Right atrium auricular region (tissue), 2 donors: Measurements from ENCODE around the gene P4HTM. TPM values are rescaled to one million over a fixed set of nuclear protein-coding genes. Genes with fewer than 3 reads are reported as not detected.

Source experiments
- DNase-seq: peaks from one replicate; pipeline ENCODE4 v3.0.0-alpha.2; 2019; ENCODE audit warnings: low spot score
- H3K27ac ChIP-seq, 2 donors: fragments of 200-600 bp; sonication (generic); 1 replicate in 1 of 2; 2 replicates in 1 of 2; pipeline ENCODE4 v1.5.1; 2016 to 2019
- H3K27me3 ChIP-seq, 2 donors: fragments of 200-600 bp; sonication (generic); one replicate each; pipeline versions ENCODE4 v1.5.1 to v1.6.0; 2017 to 2019
- H3K36me3 ChIP-seq: fragments of 200-600 bp; sonication (generic); one replicate; pipeline ENCODE4 v1.5.1; 2016
- H3K4me1 ChIP-seq, 2 donors: fragments of 200-600 bp; sonication (generic); one replicate each; pipeline versions ENCODE4 v1.5.1 to v1.6.0; 2017 to 2019
- H3K4me3 ChIP-seq, 2 donors: fragments of 200-600 bp; sonication (generic); 1 replicate in 1 of 2; 2 replicates in 1 of 2; pipeline ENCODE4 v1.5.1; 2017 to 2019; ENCODE audit warnings: mild to moderate bottlenecking in 1 of 2, moderate library complexity in 1 of 2
- H3K9me3 ChIP-seq, 2 donors: fragments of 200-600 bp; sonication (generic); one replicate each; pipeline ENCODE4 v1.5.1; 2019
- CTCF ChIP-seq, 2 donors: fragments of 200-600 bp; sonication (generic); IDR thresholded peaks; one replicate each; pipeline ENCODE4 v1.5.1; 2019; ENCODE audit warnings: antibody characterized with exemption in 2 of 2
- microRNA counts, 2 donors: library from miRNA; unstranded; fragments of <30 nt; microRNA quantifications; one replicate each; lab custom pipeline; 2016 to 2017
- microRNA-seq, 2 donors: library from miRNA; unstranded; fragments of <30 nt; microRNA quantifications; one replicate each; pipeline ENCODE4, GENCODE V29; 2016 to 2017; ENCODE audit warnings: borderline number of aligned reads in 2 of 2, borderline replicate concordance in 1 of 2
- total RNA-seq, 2 donors: library from RNA; depleted of rRNA; stranded (reverse); fragments of >200 nt; gene quantifications; one replicate each; pipeline ENCODE4 v1.1.0, GENCODE V29; 2016

The P4HTM gene
- total RNA-seq, 2 donors from 2014 or later: 40.5 to 45.4 TPM

DNA sequence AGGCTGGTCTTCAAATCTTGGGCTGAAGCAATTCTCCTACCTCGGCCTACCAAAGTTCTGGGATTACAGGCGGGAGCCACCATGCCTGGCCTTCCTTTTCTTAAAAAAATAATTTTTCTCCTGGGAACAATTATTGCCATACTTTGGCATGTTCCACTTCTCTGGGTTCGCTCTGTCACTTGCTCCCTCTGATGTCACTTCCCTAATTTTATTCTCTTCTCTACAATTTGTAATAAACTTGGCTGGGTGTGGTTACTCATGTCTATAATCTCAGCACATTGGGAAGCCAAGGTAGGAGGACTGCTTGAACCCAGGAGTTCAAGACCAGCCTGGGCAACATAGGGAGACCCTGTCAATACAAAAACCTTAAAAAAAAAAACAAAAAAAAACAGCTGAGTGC lies 45.2 kb downstream of the P4HTM start:
- no peak for DNase-seq
- no peak overlapping the region for H3K4me3 ChIP-seq
- TF ChIP-seq CTCF (IDR thresholded peaks at IDR 0.05): no peak
- H3K27ac ChIP-seq: no peak overlapping the region
- peaks cover 76% of the 10 kb centered on the region for H3K36me3 ChIP-seq
- H3K27me3 ChIP-seq: no peaks in the 10 kb centered on the region
- H3K9me3 ChIP-seq: no peaks in the 10 kb centered on the region
- no peaks in the 10 kb centered on the region for H3K4me1 ChIP-seq

GRCh38 chr3:49053543-49053942 lies 63.5 kb downstream of the P4HTM start:
- H3K36me3 ChIP-seq: peaks cover 48% of the 10 kb centered on the region
- H3K4me3 ChIP-seq: no peak overlapping the region
- no peak overlapping the region for H3K27ac ChIP-seq
- no peaks in the 10 kb centered on the region for H3K27me3 ChIP-seq
- TF ChIP-seq CTCF (IDR thresholded peaks at IDR 0.05): no peak
- no peaks in the 10 kb centered on the region for H3K4me1 ChIP-seq
- DNase-seq: no peak
- H3K9me3 ChIP-seq: no peaks in the 10 kb centered on the region

GRCh38 chr3:49054344-49054862 lies 64.4 kb downstream of the P4HTM start:
- no peak for DNase-seq
- no peak overlapping the region for H3K4me3 ChIP-seq
- peaks cover 49% of the 10 kb centered on the region for H3K36me3 ChIP-seq
- H3K27me3 ChIP-seq: no peaks in the 10 kb centered on the region
- no peaks in the 10 kb centered on the region for H3K4me1 ChIP-seq
- H3K27ac ChIP-seq: no peak overlapping the region
- TF ChIP-seq CTCF (IDR thresholded peaks at IDR 0.05): no peak
- no peaks in the 10 kb centered on the region for H3K9me3 ChIP-seq

MicroRNAs encoded within 50 kb of the gene (microRNA counts, 767-probe panel; counts per million panel counts)
- microRNA hsa-miR-191-5p (lab: Ali Mortazavi, UCI) (4,549 to 10,539 counts per million in 2 donors), microRNA hsa-miR-425-5p (lab: Ali Mortazavi, UCI) (0 to 31.0 counts per million in 2 donors)

Small RNAs within 50 kb of the gene (microRNA-seq; reads per million reads assigned to microRNA genes)
- 9,687 to 10,918 reads per million in 2 donors for gene MIR191
- 905 to 1,195 reads per million in 2 donors for gene MIR425

Other genes starting within 250 kb of the P4HTM start
- gene PRKAR2A, start 142.4 kb upstream of the P4HTM start, total RNA-seq: 10 to 100 TPM; 26.8 to 28.5 TPM
- gene SLC25A20, start 91.4 kb upstream of the P4HTM start, total RNA-seq: 10 to 100 TPM; 58.8 to 67.7 TPM
- gene ARIH2, start 71.4 kb upstream of the P4HTM start, total RNA-seq: 100 to 1,000 TPM; 135 to 140 TPM
- 10 to 100 TPM; 51.2 to 71.1 TPM for gene WDR6, start 17.1 kb downstream of the P4HTM start, total RNA-seq
- gene DALRD3, start 28.3 kb downstream of the P4HTM start, total RNA-seq: 10 to 100 TPM in 1 of 2 donors, 1 to 10 TPM in 1; 9.5 to 11.8 TPM
- 100 to 1,000 TPM; 182 to 297 TPM for gene NDUFAF3, start 31.9 kb downstream of the P4HTM start, total RNA-seq
- 10 to 100 TPM; 32.1 to 68.7 TPM for gene IMPDH2, start 39.2 kb downstream of the P4HTM start, total RNA-seq
- gene QRICH1, start 103.8 kb downstream of the P4HTM start, total RNA-seq: 10 to 100 TPM; 39.1 to 46.8 TPM
- 100 to 1,000 TPM; 118 to 138 TPM for gene QARS1, start 114.5 kb downstream of the P4HTM start, total RNA-seq
- 10 to 100 TPM; 49.3 to 58.7 TPM for gene USP19, start 130.6 kb downstream of the P4HTM start, total RNA-seq
- 1,000 to 10,000 TPM; 1,056 to 1,180 TPM for gene LAMB2, start 142.8 kb downstream of the P4HTM start, total RNA-seq
- 10 to 100 TPM; 16.7 to 25.2 TPM for gene CCDC71, start 176.1 kb downstream of the P4HTM start, total RNA-seq
- gene KLHDC8B, start 181.4 kb downstream of the P4HTM start, total RNA-seq: 10 to 100 TPM; 51.2 to 80.9 TPM